GM19455 (cell line): ENCODE measurements around the gene RAPGEF3.

Experiments used
- ATAC-seq: cut with Tn5 transposase; IDR thresholded peaks from one replicate; pipeline ENCODE4 v1.9.1; 2021; ENCODE audit not compliant: unreplicated experiment

Gene RAPGEF3

GRCh38 chr12:47758834-47759690 lies at the start of gene RAPGEF3:
RAPGEF3 (minus strand) TSS chr12:47758880; CDS start chr12:47758556, 324 bp downstream.
- ATAC-seq = peak; percentile 59

GRCh38 chr12:47808050-47808449 lies 49.4 kb upstream of the RAPGEF3 start:
- ATAC-seq = no peak

- no peak for ATAC-seq
These were observed 48.7 kb upstream of the RAPGEF3 start for GRCh38 chr12:47807338-47807737.

GRCh38 chr12:47805417-47805816 lies 46.7 kb upstream of the RAPGEF3 start:
- no peak for ATAC-seq

- no peak for ATAC-seq
These were observed 45.5 kb upstream of the RAPGEF3 start for GRCh38 chr12:47804171-47804570.

GRCh38 chr12:47803191-47803875 lies 44.7 kb upstream of the RAPGEF3 start:
- ATAC-seq = no peak

- no peak for ATAC-seq
These were observed 43.6 kb upstream of the RAPGEF3 start for GRCh38 chr12:47802312-47802711.

- no peak for ATAC-seq
These were observed 43.2 kb upstream of the RAPGEF3 start for GRCh38 chr12:47801904-47802246.

GRCh38 chr12:47801170-47801903 lies 42.7 kb upstream of the RAPGEF3 start:
- ATAC-seq = no peak

- no peak for ATAC-seq
These were observed 41.9 kb upstream of the RAPGEF3 start for GRCh38 chr12:47800582-47800981.

GRCh38 chr12:47799357-47799955 lies 40.8 kb upstream of the RAPGEF3 start:
- ATAC-seq = no peak

- ATAC-seq = no peak
These were observed 39.8 kb upstream of the RAPGEF3 start for GRCh38 chr12:47798382-47798948.

GRCh38 chr12:47797441-47797840 lies 38.8 kb upstream of the RAPGEF3 start:
- peak; percentile 70 for ATAC-seq

- no peak for ATAC-seq
These were observed 37.2 kb upstream of the RAPGEF3 start for GRCh38 chr12:47795814-47796411.

- ATAC-seq = no peak
These were observed 36.6 kb upstream of the RAPGEF3 start for GRCh38 chr12:47795121-47795813.

- no peak for ATAC-seq
These were observed 36.0 kb upstream of the RAPGEF3 start for GRCh38 chr12:47794679-47795078.

GRCh38 chr12:47793015-47793681 lies 34.5 kb upstream of the RAPGEF3 start:
- no peak for ATAC-seq

GRCh38 chr12:47791874-47792273 lies 33.2 kb upstream of the RAPGEF3 start:
- no peak for ATAC-seq

GRCh38 chr12:47791351-47791746 lies 32.7 kb upstream of the RAPGEF3 start:
- no peak for ATAC-seq
